ENCODE data around the gene RFX8. TPM values are rescaled to one million over a fixed set of nuclear protein-coding genes. Genes with fewer than 3 reads are reported as not detected.
"Not testable (repeated sequence)": the region's sequence is repeated elsewhere in the genome, so short reads cannot be mapped to it uniquely, and the experiment has no call there.

RFX8 gene
- polyA plus RNA-seq, 1 of the 3 experiments (the other 2 are of a cell fraction): 0.07 TPM

- TF ChIP-seq FOXJ3 (CRISPR knock-in tag; IDR thresholded peaks at IDR 0.05): no peak
- TF ChIP-seq JUND (IDR thresholded peaks at IDR 0.05): no peak
- TF ChIP-seq CTCF (IDR thresholded peaks at IDR 0.05): no peak
Observed at GRCh38 chr2:101509499-101510284, 34.8 kb upstream of the RFX8 start (continued).

DNA sequence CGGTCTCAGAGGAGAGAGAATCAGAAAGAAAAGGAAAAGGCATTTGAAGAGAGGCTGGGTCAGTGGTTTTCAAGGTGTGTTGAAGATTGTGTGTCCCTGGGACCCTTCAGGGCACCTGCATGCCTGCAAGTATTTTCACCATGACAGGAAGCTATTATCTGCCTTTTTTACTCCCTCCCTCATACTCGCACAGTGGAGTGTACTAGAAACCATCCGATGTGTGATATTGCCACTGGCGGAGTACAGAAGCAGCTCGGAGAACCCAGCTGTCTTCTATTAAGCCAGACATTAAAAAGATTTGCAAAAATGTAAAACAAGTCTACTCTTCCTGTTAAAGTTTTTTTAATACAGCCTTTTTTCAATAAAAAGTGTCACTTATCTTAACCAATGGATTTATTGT lies 33.7 kb upstream of the RFX8 start:
- Histone ChIP-seq H3F3A (replicated peaks; ENCODE audit: insufficient read depth) (no peaks in the 10 kb centered on the region), H3K9ac (no peak overlapping the region), H3K27ac (ENCODE audit: low read depth in 2 of 2, low read length in 1 of 2) (no peak overlapping the region; a peak in 1 of 4 replicates), H3K36me3 (replicated peaks in 1 of 2; ENCODE audit: control insufficient read depth in 1 of 2, insufficient read depth in 2 of 2, low read length in 1 of 2) (no peaks in the 10 kb centered on the region), H3K9me2 (no peaks in the 10 kb centered on the region), H3K4me1 (ENCODE audit: control insufficient read depth in 1 of 2, insufficient read depth in 2 of 2, low read depth in 1 of 2, low read length in 1 of 2) (peaks cover 0 to 9% of the 10 kb centered on the region in 2 experiments; a peak in 1 of 4 replicates), H3K4me3 (ENCODE audit: low read depth in 2 of 2, low read length in 1 of 2) (no peak overlapping the region), H2AFZ (ENCODE audit: low read depth) (no peak overlapping the region), H3K27me3 (ENCODE audit: insufficient read depth) (no peaks in the 10 kb centered on the region), H3K9me3 (no peaks in the 10 kb centered on the region), H3K79me2 (ENCODE audit: insufficient read depth) (no peaks in the 10 kb centered on the region), H4K20me1 (ENCODE audit: insufficient read depth) (no peaks in the 10 kb centered on the region), H3K4me2 (no peak overlapping the region)
- DNase-seq: no peak
- WGBS (ENCODE audit: low lambda C conversion rate): 91% methylated on average over 5 of the region's 5 CpGs
- TF ChIP-seq NRF1 (IDR thresholded peaks at IDR 0.05; ENCODE audit: low read depth, low read length): no peak
- POLR2A ChIA-PET: no interaction called here
- CTCF ChIA-PET: interaction anchor here (2.5 kb wide), 1 partner anchor 10 kb away, joined by 7 read pairs; no protein-coding TSS in a partner anchor

GRCh38 chr2:101505276-101505675 lies 30.4 kb upstream of the RFX8 start:
- H3K27ac ChIP-seq (ENCODE audit: low read depth in 2 of 2, low read length in 1 of 2); CTCF ChIA-PET; POLR2A ChIA-PET; H2AFZ ChIP-seq (ENCODE audit: low read depth); H3K36me3 ChIP-seq (replicated peaks in 1 of 2; ENCODE audit: control insufficient read depth in 1 of 2, insufficient read depth in 2 of 2, low read length in 1 of 2); H3K27me3 ChIP-seq (ENCODE audit: insufficient read depth); H3K4me3 ChIP-seq (ENCODE audit: low read depth in 2 of 2, low read length in 1 of 2); H4K20me1 ChIP-seq (ENCODE audit: insufficient read depth); H3K9me2 ChIP-seq; H3K9me3 ChIP-seq; H3F3A ChIP-seq (replicated peaks; ENCODE audit: insufficient read depth); DNase-seq; H3K4me2 ChIP-seq; H3K9ac ChIP-seq; H3K79me2 ChIP-seq (ENCODE audit: insufficient read depth): not testable (repeated sequence)
- 81% methylated on average over 4 of the region's 4 CpGs for WGBS (ENCODE audit: low lambda C conversion rate)
- H3K4me1 ChIP-seq (ENCODE audit: control insufficient read depth in 1 of 2, insufficient read depth in 2 of 2, low read depth in 1 of 2, low read length in 1 of 2): peaks cover 0 to 15% of the 10 kb centered on the region in 2 experiments; a peak in 1 of 4 replicates

DNA sequence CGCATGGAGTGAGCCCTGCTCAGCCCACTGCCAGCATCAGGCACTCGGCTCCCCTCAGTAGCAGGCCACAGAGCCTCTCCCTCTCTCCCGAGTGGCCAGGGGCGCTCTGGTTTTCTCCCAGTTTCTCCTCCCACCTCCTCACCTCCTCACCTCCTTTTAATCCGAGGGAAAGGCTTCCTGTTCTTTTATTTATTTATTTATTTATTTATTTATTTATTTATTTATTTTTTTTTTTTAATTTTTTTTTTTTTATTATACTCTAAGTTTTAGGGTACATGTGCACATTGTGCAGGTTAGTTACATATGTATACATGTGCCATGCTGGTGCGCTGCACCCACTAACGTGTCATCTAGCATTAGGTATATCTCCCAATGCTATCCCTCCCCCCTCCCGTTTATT lies 29.8 kb upstream of the RFX8 start:
- peaks cover 0 to 13% of the 10 kb centered on the region in 2 experiments; a peak in 1 of 4 replicates for H3K4me1 ChIP-seq (ENCODE audit: control insufficient read depth in 1 of 2, insufficient read depth in 2 of 2, low read depth in 1 of 2, low read length in 1 of 2)
- not testable (repeated sequence) for H3K9ac ChIP-seq

More for the DNA sequence above, 29.8 kb upstream of the RFX8 start:
- WGBS (ENCODE audit: low lambda C conversion rate): 89% methylated on average over 6 of the region's 8 CpGs
- DNase-seq; POLR2A ChIA-PET; H3F3A ChIP-seq (replicated peaks; ENCODE audit: insufficient read depth); H3K4me2 ChIP-seq; H2AFZ ChIP-seq (ENCODE audit: low read depth); H3K36me3 ChIP-seq (replicated peaks in 1 of 2; ENCODE audit: control insufficient read depth in 1 of 2, insufficient read depth in 2 of 2, low read length in 1 of 2); H3K79me2 ChIP-seq (ENCODE audit: insufficient read depth); H3K9me3 ChIP-seq; H4K20me1 ChIP-seq (ENCODE audit: insufficient read depth); H3K27ac ChIP-seq (ENCODE audit: low read depth in 2 of 2, low read length in 1 of 2); H3K9me2 ChIP-seq; H3K27me3 ChIP-seq (ENCODE audit: insufficient read depth); H3K4me3 ChIP-seq (ENCODE audit: low read depth in 2 of 2, low read length in 1 of 2); CTCF ChIA-PET: not testable (repeated sequence)

Data from SK-N-SH (cell line).